ENCODE results near the gene RASAL3. TPM values are rescaled to one million over a fixed set of nuclear protein-coding genes. Genes with fewer than 3 reads are reported as not detected.
"Not testable (repeated sequence)": the region's sequence is repeated elsewhere in the genome, so short reads cannot be mapped to it uniquely, and the experiment has no call there.

RASAL3 gene
- total and polyA plus RNA-seq, 2 of the 8 experiments (the other 6 are each of a cell fraction or from before 2014, with no cell fraction given): 0.19 to 0.63 TPM

DNA sequence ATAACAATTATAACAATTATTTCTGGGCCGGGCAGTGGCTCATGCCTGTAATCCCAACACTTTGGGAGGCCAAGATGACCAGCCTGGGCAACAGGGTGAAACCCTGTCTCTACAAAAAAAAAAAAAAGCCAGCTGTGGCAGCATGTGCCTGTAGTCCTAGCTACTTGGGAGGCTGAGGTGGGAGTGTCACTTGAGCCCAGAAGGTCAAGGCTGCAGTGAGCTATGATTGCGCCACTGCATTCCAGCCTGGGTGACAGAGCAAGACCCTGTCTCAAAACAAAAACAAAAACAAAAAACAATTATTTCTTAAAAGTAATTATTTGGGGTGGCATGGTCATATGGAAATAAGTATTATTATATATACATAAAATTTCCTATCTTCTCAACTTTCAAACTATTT is 53.0 kb downstream of the RASAL3 start:
- H2BK120ac ChIP-seq (replicated peaks; ENCODE audit: low read depth, low read length); H2AK5ac ChIP-seq (ENCODE audit: low read depth, low read length); H3K9me3 ChIP-seq (ENCODE audit: insufficient read depth in 2 of 2, low read depth in 1 of 2, low read length in 1 of 2); H2BK5ac ChIP-seq (ENCODE audit: low read depth, low read length); H3K23ac ChIP-seq (ENCODE audit: insufficient read length); H2BK15ac ChIP-seq (ENCODE audit: low read length); H3K4me2 ChIP-seq (ENCODE audit: insufficient read depth in 1 of 2, low read depth in 2 of 2, low read length in 2 of 2); H3K4ac ChIP-seq (replicated peaks; ENCODE audit: insufficient read length, low read depth, low read length); H3K18ac ChIP-seq (ENCODE audit: extremely low read depth, low read length); FAIRE-seq; H3K9ac ChIP-seq (replicated peaks in 1 of 4; ENCODE audit: extremely low read depth in 1 of 4, low read depth in 3 of 4, low read length in 3 of 4); H3K56ac ChIP-seq (replicated peaks; ENCODE audit: insufficient read length, low read depth, low read length); H2BK12ac ChIP-seq (ENCODE audit: low read depth, low read length); H2AFZ ChIP-seq (ENCODE audit: low read length); H2BK20ac ChIP-seq (ENCODE audit: low read length); H4K5ac ChIP-seq (ENCODE audit: insufficient read length, low read depth, low read length); H4K8ac ChIP-seq (ENCODE audit: extremely low read depth, insufficient read depth, low read length); H3K23me2 ChIP-seq (ENCODE audit: low read depth, low read length); H3K27me3 ChIP-seq (replicated peaks in 1 of 4; ENCODE audit: control insufficient read depth in 3 of 4, extremely low read depth in 1 of 4, insufficient read depth in 3 of 4, low read length in 3 of 4); H3K4me1 ChIP-seq (replicated peaks in 1 of 4; ENCODE audit: control insufficient read depth in 3 of 4, insufficient read depth in 4 of 4, low read length in 3 of 4); H3K14ac ChIP-seq (ENCODE audit: insufficient read length); H3K27ac ChIP-seq (ENCODE audit: low read depth, low read length); H3K4me3 ChIP-seq (ENCODE audit: extremely low read depth in 1 of 4, insufficient read depth in 2 of 4, low read depth in 3 of 4, low read length in 4 of 4); H4K91ac ChIP-seq (replicated peaks; ENCODE audit: insufficient read length, low read length); DNase-seq (ENCODE audit: low read depth in 1 of 2, low spot score in 2 of 2); H3K79me1 ChIP-seq (ENCODE audit: low read depth, low read length): not testable (repeated sequence)
- Histone ChIP-seq H4K20me1 (replicated peaks in 1 of 2; ENCODE audit: control insufficient read depth in 1 of 2, insufficient read depth in 2 of 2, low read length in 2 of 2) (peaks cover 10 to 17% of the 10 kb centered on the region in 2 experiments), H3K79me2 (ENCODE audit: control insufficient read depth in 1 of 2, insufficient read depth in 2 of 2, low read length in 2 of 2) (peaks cover 35 to 95% of the 10 kb centered on the region in 2 experiments), H3K36me3 (ENCODE audit: control insufficient read depth in 2 of 4, insufficient read depth in 4 of 4, low read length in 3 of 4) (peaks cover 0 to 21% (median 14%) of the 10 kb centered on the region in 4 experiments; a peak in 7 of 8 replicates)
- CTCF ChIA-PET (ENCODE audit: partially characterized antibody): interaction anchor here (0.6 to 1.0 kb wide), 6 partner anchors 7 to 253 kb away, joined by 3 to 5 read pairs (median 3); partner anchors contain the start of gene AKAP8L
- 80% methylated on average over 2 of the region's 2 CpGs; no CpG with 5 or more reads in 1 of the 2 experiments for WGBS, 2 experiments (ENCODE audit: extremely low coverage in 1 of 2, insufficient coverage in 1 of 2, insufficient read length in 1 of 2, insufficient replicate concordance in 2 of 2, low coverage in 1 of 2, low lambda C conversion rate in 2 of 2, missing lambda C conversion rate in 1 of 2)
- POLR2A ChIA-PET (ENCODE audit: partially characterized antibody): interaction anchor here (1.9 to 3.8 kb wide), 2 partner anchors 8 to 9 kb away, joined by 6 to 14 read pairs; partner anchors contain the start of gene AKAP8L

All from H1 (cell line).